Measurements from ENCODE around the gene OSMR. TPM values are rescaled to one million over a fixed set of nuclear protein-coding genes. Genes with fewer than 3 reads are reported as not detected.

Gene OSMR
- total and polyA plus RNA-seq, 9 of the 15 experiments (the other 6 are each of a cell fraction or from before 2014, with no cell fraction given), result 0.18 to 1.7 (median 0.94) TPM

- peak; percentile 88 for FAIRE-seq
- no TSS peak for BruUV-seq (replicated peaks)
- intact Hi-C loops (cut with micrococcal nuclease), result loop anchor here (1.0 to 10.0 kb wide), 8 partner anchors 72 to 601 kb away; no protein-coding TSS in a partner anchor
- peak overlapping the region; percentile 69 for H2AFZ ChIP-seq (ENCODE audit: low read depth, low read length)
- H3K27me3 ChIP-seq (ENCODE audit: control insufficient read depth in 2 of 2, insufficient read depth in 2 of 2, low read length in 2 of 2), result no peaks in the 10 kb centered on the region
- ChIA-PET CTCF (ENCODE audit: low intra/inter-chr PET ratio) (interaction anchor here (0.6 to 1.9 kb wide), 11 partner anchors 112 to 601 kb away, joined by 3 to 19 read pairs (median 4); no protein-coding TSS in a partner anchor), POLR2A (interaction anchor here (0.6 to 2.3 kb wide), 9 partner anchors 16 to 1035 kb away, joined by 3 to 8 read pairs (median 3); no protein-coding TSS in a partner anchor)
- H3K27ac ChIP-seq (ENCODE audit: extremely low read depth, low read depth, low read length), result no peak overlapping the region
- no peaks in the 10 kb centered on the region for H3K9me3 ChIP-seq (replicated peaks; ENCODE audit: control insufficient read depth, insufficient read depth, low read depth, low read length)
- no peaks in the 10 kb centered on the region for H3K9me1 ChIP-seq (ENCODE audit: control insufficient read depth, insufficient read depth, low read length)
- in situ Hi-C loops (cut with MboI), result loop anchor here (5.0 kb wide), 1 partner anchor 372 kb away; no protein-coding TSS in a partner anchor
- no peak overlapping the region for H3K4me2 ChIP-seq (ENCODE audit: insufficient read depth, low read length)
- peaks cover 2 to 7% of the 10 kb centered on the region in 2 experiments; a peak in 3 of 5 replicates for H3K4me1 ChIP-seq (replicated peaks in 1 of 2; ENCODE audit: control insufficient read depth in 2 of 2, insufficient read depth in 2 of 2, low read length in 2 of 2)
- H3K79me2 ChIP-seq (ENCODE audit: control insufficient read depth, insufficient read depth, low read length), result no peaks in the 10 kb centered on the region
- H3K9ac ChIP-seq (ENCODE audit: insufficient read depth in 1 of 2, low read depth in 2 of 2, low read length in 2 of 2), result no peak overlapping the region
- no peaks in the 10 kb centered on the region for H4K20me1 ChIP-seq (replicated peaks; ENCODE audit: control insufficient read depth, insufficient read depth, low read length)
- no peaks in the 10 kb centered on the region for H3K36me3 ChIP-seq (ENCODE audit: control insufficient read depth, insufficient read depth, low read length)
- peak; percentile 83 to 87 (median 86) for DNase-seq (ENCODE audit: extremely low read depth in 1 of 4, low spot score in 3 of 4)
- no peak overlapping the region for H3K4me3 ChIP-seq
- peak; percentile 98 for ATAC-seq
- 16% methylated on average over 14 of the region's 14 CpGs for WGBS (ENCODE audit: insufficient coverage, low coverage, missing lambda C conversion rate)
- peak in 1 of 2 experiments; percentile 78; a peak in 2 of 4 replicates for TF ChIP-seq RCOR1 (IDR thresholded peaks at IDR 0.05; ENCODE audit: borderline replicate concordance in 1 of 2, low read depth in 2 of 2, low read length in 2 of 2)
- peak; percentile 66; the same call in 1 of the 2 replicates for TF ChIP-seq CC2D1A (IDR thresholded peaks at IDR 0.05)
- peak; percentile 55; the same call in 1 of the 2 replicates for TF ChIP-seq RB1 (IDR thresholded peaks at IDR 0.05; ENCODE audit: low read depth)
- TF ChIP-seq LCOR (CRISPR knock-in tag; IDR thresholded peaks at IDR 0.05), result no peak
- no peak for TF ChIP-seq NCOA2 (IDR thresholded peaks at IDR 0.05; ENCODE audit: partially characterized antibody in 2 of 2)
- peak; percentile 57; the same call in 1 of the 2 replicates for TF ChIP-seq NFE2L1 (tag; IDR thresholded peaks at IDR 0.05; ENCODE audit: borderline replicate concordance, low read depth)
- TF ChIP-seq ZNF41 (CRISPR knock-in tag; conservative IDR thresholded peaks at IDR 0.05), result no peak
- TF ChIP-seq STAT5A (IDR thresholded peaks at IDR 0.05; ENCODE audit: borderline replicate concordance, low read length), result peak; percentile 27; the same call in 1 of the 2 replicates
- peak; percentile 60 for TF ChIP-seq JUND (IDR thresholded peaks at IDR 0.05; ENCODE audit: borderline replicate concordance, low read depth, low read length)
- TF ChIP-seq JUND (tag; IDR thresholded peaks at IDR 0.05; ENCODE audit: borderline replicate concordance, low read depth, low read length), result no peak; the same call in 2 of the 3 replicates
- no peak for TF ChIP-seq ZBTB11 (CRISPR knock-in tag; IDR thresholded peaks at IDR 0.05)
- no peak for TF ChIP-seq ZNF766 (CRISPR knock-in tag; conservative IDR thresholded peaks at IDR 0.05)
- peak; percentile 97 to 98 for TF ChIP-seq RAD21 (CRISPR knock-in tag; conservative IDR thresholded peaks at IDR 0.05 in 1 of 2, IDR thresholded peaks at IDR 0.05 in 1 of 2)
Observed at GRCh38 chr5:38809388-38810359, 36.1 kb upstream of the OSMR start.
